Thoracic aorta (tissue), 2 donors: ENCODE measurements around the gene INSYN1. TPM values are rescaled to one million over a fixed set of nuclear protein-coding genes. Genes with fewer than 3 reads are reported as not detected.

Source experiments
- ATAC-seq: fragments of 150-250 bp; one replicate; pipeline ENCODE4 v1.8.0; 2017; ENCODE audit warnings: low read depth; ENCODE audit not compliant: insufficient number of reproducible peaks, low FRiP score
- DNase-seq: peaks from one replicate; pipeline ENCODE4 v3.0.0-alpha.2; 2020; ENCODE audit warnings: low spot score
- H3K27ac ChIP-seq, 2 donors: fragments of 200-600 bp; sonication (generic); 1 replicate in 1 of 2; 2 replicates in 1 of 2; pipeline ENCODE4 v1.5.1; 2016; ENCODE audit warnings: mild to moderate bottlenecking in 2 of 2, moderate library complexity in 2 of 2
- H3K27me3 ChIP-seq: fragments of 200-600 bp; sonication (generic); replicated peaks from 2 replicates; pipeline ENCODE4 v1.6.0; 2016; ENCODE audit warnings: mild to moderate bottlenecking; ENCODE audit not compliant: insufficient read depth
- H3K36me3 ChIP-seq: fragments of 200-600 bp; sonication (generic); one replicate; pipeline ENCODE4 v1.5.1; 2016
- H3K4me1 ChIP-seq, 2 donors: fragments of 200-600 bp; sonication (generic); 1 replicate in 1 of 2; 2 replicates in 1 of 2; pipeline versions ENCODE4 v1.5.1 to v1.6.0; 2016; ENCODE audit warnings: low read depth in 2 of 2, mild to moderate bottlenecking in 1 of 2; ENCODE audit not compliant: control insufficient read depth in 1 of 2
- H3K4me3 ChIP-seq: fragments of 200-600 bp; sonication (generic); 2 replicates; pipeline ENCODE4 v1.5.1; 2016; ENCODE audit warnings: mild to moderate bottlenecking
- H3K9me3 ChIP-seq: fragments of 200-600 bp; sonication (generic); 2 replicates; pipeline ENCODE4 v1.5.1; 2016
- total RNA-seq, 2 donors: library from RNA; depleted of rRNA; stranded (reverse); fragments of >200 nt; gene quantifications; one replicate each; pipeline versions ENCODE4 v1.1.0 to v1.2.3, GENCODE V29; 2016
- TF ChIP-seq, protein P1 (sequence below): fragments of 200-600 bp; sonication (generic); IDR thresholded peaks from one replicate; pipeline ENCODE4 v1.5.1; 2019; ENCODE audit warnings: antibody characterized with exemption

Gene INSYN1
- total RNA-seq, 2 donors from 2014 or later: 10.6 to 15.2 TPM

GRCh38 chr15:73756390-73756789, 3.2 kb upstream of the INSYN1 start:
- H3K27me3 ChIP-seq: no peaks in the 10 kb centered on the region
- ATAC-seq: no peak
- no peak for DNase-seq
- no peak overlapping the region for H3K27ac ChIP-seq
- H3K9me3 ChIP-seq: no peaks in the 10 kb centered on the region
- TF ChIP-seq, protein P1, sequence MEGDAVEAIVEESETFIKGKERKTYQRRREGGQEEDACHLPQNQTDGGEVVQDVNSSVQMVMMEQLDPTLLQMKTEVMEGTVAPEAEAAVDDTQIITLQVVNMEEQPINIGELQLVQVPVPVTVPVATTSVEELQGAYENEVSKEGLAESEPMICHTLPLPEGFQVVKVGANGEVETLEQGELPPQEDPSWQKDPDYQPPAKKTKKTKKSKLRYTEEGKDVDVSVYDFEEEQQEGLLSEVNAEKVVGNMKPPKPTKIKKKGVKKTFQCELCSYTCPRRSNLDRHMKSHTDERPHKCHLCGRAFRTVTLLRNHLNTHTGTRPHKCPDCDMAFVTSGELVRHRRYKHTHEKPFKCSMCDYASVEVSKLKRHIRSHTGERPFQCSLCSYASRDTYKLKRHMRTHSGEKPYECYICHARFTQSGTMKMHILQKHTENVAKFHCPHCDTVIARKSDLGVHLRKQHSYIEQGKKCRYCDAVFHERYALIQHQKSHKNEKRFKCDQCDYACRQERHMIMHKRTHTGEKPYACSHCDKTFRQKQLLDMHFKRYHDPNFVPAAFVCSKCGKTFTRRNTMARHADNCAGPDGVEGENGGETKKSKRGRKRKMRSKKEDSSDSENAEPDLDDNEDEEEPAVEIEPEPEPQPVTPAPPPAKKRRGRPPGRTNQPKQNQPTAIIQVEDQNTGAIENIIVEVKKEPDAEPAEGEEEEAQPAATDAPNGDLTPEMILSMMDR: no peak
- H3K36me3 ChIP-seq: no peaks in the 10 kb centered on the region
- no peak overlapping the region for H3K4me3 ChIP-seq
- peaks cover 0 to 11% of the 10 kb centered on the region in 2 donors for H3K4me1 ChIP-seq

DNA sequence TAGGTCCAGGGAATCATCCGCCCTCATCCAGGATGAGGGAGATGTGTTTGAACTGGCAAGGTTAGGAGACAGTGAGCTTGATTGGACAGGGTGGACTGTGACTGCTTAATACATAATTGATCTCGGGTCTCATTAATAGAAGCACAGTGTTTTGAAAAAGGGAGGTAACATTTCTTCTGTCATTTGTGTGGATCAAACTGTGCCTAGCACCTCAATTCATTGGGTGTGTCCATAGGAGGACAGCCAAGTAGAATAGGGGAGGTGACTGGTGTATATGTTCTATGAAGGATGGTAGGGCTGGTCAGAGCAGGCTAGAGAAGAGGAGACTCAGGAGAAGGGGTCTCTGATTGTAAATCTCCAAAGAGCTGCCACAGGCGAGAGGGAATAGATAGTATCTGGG, 2.8 kb upstream of the INSYN1 start:
- no peak overlapping the region for H3K27ac ChIP-seq
- peaks cover 0 to 16% of the 10 kb centered on the region in 2 donors for H3K4me1 ChIP-seq
- TF ChIP-seq, protein P1: no peak
- no peak for ATAC-seq
- no peak overlapping the region for H3K4me3 ChIP-seq
- no peaks in the 10 kb centered on the region for H3K27me3 ChIP-seq
- no peaks in the 10 kb centered on the region for H3K9me3 ChIP-seq
- no peaks in the 10 kb centered on the region for H3K36me3 ChIP-seq
- DNase-seq: no peak

DNA sequence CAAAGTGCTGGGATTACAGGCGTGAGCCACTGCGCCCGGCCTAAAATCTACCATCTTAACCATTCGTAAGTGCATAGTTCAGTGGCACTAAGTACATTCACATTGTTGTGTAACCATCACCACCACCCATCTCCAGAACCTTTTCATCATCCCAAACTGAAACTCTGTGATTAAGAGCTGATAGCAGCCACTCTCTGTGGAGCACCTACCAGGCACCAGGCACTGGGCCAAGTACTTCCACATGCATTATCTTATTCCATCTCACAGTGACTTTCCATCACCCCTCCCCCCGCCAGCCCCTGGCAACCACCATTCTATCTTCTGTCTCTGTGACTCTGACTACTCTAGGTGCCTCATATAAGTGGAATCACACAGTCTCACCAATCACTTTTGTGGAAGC, 2.3 kb upstream of the INSYN1 start:
- H3K27ac ChIP-seq: no peak overlapping the region
- no peaks in the 10 kb centered on the region for H3K36me3 ChIP-seq
- H3K4me3 ChIP-seq: no peak overlapping the region
- DNase-seq: no peak
- H3K27me3 ChIP-seq: no peaks in the 10 kb centered on the region
- TF ChIP-seq, protein P1: no peak
- ATAC-seq: no peak
- peaks cover 0 to 17% of the 10 kb centered on the region in 2 donors for H3K4me1 ChIP-seq
- H3K9me3 ChIP-seq: no peaks in the 10 kb centered on the region

DNA sequence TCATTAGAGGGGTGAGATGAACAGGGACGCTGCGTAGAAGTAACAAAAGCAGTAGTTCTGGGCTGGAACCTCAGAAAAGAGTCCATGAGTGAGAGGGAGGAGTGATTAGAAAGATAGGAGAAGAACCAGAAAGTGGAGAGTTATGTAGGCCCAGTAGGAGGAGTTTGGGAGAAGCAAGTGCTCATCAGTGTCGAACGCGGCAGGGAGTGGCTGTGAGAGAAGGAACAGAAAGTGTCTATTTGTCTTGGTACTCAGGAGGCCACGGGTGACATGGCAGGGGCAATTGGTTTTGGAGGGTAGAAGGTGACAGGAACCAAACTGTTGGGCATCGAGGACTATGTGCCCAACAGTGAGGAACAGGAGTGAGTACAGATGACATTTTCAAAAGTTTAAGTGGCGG, 1.3 kb upstream of the INSYN1 start:
- H3K9me3 ChIP-seq: no peaks in the 10 kb centered on the region
- ATAC-seq (no peak), DNase-seq (no peak)
- no peak overlapping the region for H3K4me3 ChIP-seq
- H3K27me3 ChIP-seq: no peaks in the 10 kb centered on the region
- TF ChIP-seq, protein P1: no peak
- H3K4me1 ChIP-seq: peaks cover 0 to 17% of the 10 kb centered on the region in 2 donors
- no peaks in the 10 kb centered on the region for H3K36me3 ChIP-seq
- no peak overlapping the region for H3K27ac ChIP-seq

DNA sequence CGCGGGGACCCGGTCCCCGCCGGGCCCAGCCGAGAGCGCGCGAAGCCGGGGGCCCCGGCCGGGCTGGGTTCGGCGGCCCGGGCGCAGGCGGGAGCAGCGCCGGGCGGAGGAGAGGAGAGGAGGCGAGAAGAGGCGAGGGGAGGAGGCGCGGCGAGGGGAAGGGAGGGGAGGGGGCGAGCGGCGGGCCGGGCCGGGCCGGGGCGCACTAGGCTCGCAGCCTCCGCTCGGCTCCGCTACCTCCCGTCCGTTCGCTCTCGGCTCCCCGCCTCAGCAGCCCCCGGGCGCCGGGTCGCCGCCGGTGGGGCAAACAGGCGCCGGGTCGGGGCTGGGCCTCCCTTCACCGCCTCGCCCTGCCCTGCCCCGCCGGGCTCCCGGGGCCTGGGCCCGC, 351 bp downstream of the INSYN1 start:
- DNase-seq: no peak
- H3K9me3 ChIP-seq: no peaks in the 10 kb centered on the region
- no peaks in the 10 kb centered on the region for H3K27me3 ChIP-seq
- peaks cover 0 to 17% of the 10 kb centered on the region in 2 donors for H3K4me1 ChIP-seq
- no peak for ATAC-seq
- H3K27ac ChIP-seq: no peak overlapping the region
- no peaks in the 10 kb centered on the region for H3K36me3 ChIP-seq
- TF ChIP-seq, protein P1: no peak
- peak overlapping the region; percentile 89 for H3K4me3 ChIP-seq
